Mesenchymal stem cell (in vitro differentiated cells and primary cell): ENCODE results near the gene C19orf67.

Source experiments
- DNase-seq: peaks from one replicate; pipeline ENCODE4 v3.0.0-alpha.2; 2013
- H2AFZ ChIP-seq: one replicate; pipeline ENCODE4 v1.6.1; 2013; ENCODE audit warnings: low read depth, mild to moderate bottlenecking, control low read depth, inconsistent platforms, low read length, moderate library complexity
- H2AK5ac ChIP-seq: 2 replicates; pipeline ENCODE4 v1.6.1; 2013; ENCODE audit warnings: low read length, moderate library complexity, mild to moderate bottlenecking, inconsistent platforms; ENCODE audit not compliant: severe bottlenecking
- H2BK120ac ChIP-seq: one replicate; pipeline ENCODE4 v1.6.1; 2013; ENCODE audit warnings: low read depth, mild to moderate bottlenecking, inconsistent platforms, low read length, moderate library complexity
- H2BK12ac ChIP-seq, 2 experiments: one replicate each; pipeline ENCODE4 v1.6.1; 2013; ENCODE audit warnings: inconsistent platforms in 2 of 2, low read length in 2 of 2, mild to moderate bottlenecking in 2 of 2, moderate library complexity in 2 of 2, control low read depth in 1 of 2
- H2BK15ac ChIP-seq: one replicate; pipeline ENCODE4 v1.6.1; 2013; ENCODE audit warnings: mild to moderate bottlenecking, low read depth, inconsistent platforms; ENCODE audit not compliant: poor library complexity, severe bottlenecking
- H2BK5ac ChIP-seq: 2 replicates; pipeline ENCODE4 v1.6.1; 2013; ENCODE audit warnings: low read depth, mild to moderate bottlenecking, low read length, control low read depth, inconsistent platforms; ENCODE audit not compliant: poor library complexity, severe bottlenecking
- H3K14ac ChIP-seq, 2 experiments: one replicate each; pipeline ENCODE4 v1.6.1; 2013; ENCODE audit warnings: inconsistent platforms in 2 of 2, low read length in 2 of 2, control low read depth in 1 of 2, mild to moderate bottlenecking in 1 of 2, moderate library complexity in 1 of 2
- H3K18ac ChIP-seq, 2 experiments: one replicate each; pipeline ENCODE4 v1.6.1; 2013; ENCODE audit warnings: inconsistent platforms in 2 of 2, low read length in 2 of 2, control low read depth in 1 of 2, low read depth in 1 of 2, mild to moderate bottlenecking in 1 of 2
- H3K23ac ChIP-seq, 2 experiments: one replicate each; pipeline ENCODE4 v1.6.1; 2013; ENCODE audit warnings: inconsistent platforms in 2 of 2, low read length in 2 of 2, mild to moderate bottlenecking in 2 of 2, moderate library complexity in 2 of 2, control low read depth in 1 of 2
- H3K27ac ChIP-seq: 2 replicates; pipeline ENCODE4 v1.5.1; 2013; ENCODE audit warnings: mild to moderate bottlenecking, moderate library complexity, low read length, control low read depth, inconsistent platforms; ENCODE audit not compliant: poor library complexity, severe bottlenecking
- H3K27me3 ChIP-seq, 2 experiments: 2 replicates each; pipeline versions ENCODE4 v1.6.1 to v1.7.0; 2013; ENCODE audit warnings: low read length in 2 of 2, mild to moderate bottlenecking in 2 of 2, moderate library complexity in 2 of 2, control low read depth in 1 of 2, inconsistent platforms in 1 of 2; ENCODE audit not compliant: control insufficient read depth in 1 of 2, insufficient read depth in 1 of 2
- H3K36me3 ChIP-seq, 2 experiments: 2 replicates each; pipeline versions ENCODE4 v1.6.1 to v1.7.0; 2013; ENCODE audit warnings: low read length in 2 of 2, control low read depth in 1 of 2, inconsistent platforms in 1 of 2, low read depth in 1 of 2, mild to moderate bottlenecking in 1 of 2; ENCODE audit not compliant: insufficient read depth in 2 of 2, control insufficient read depth in 1 of 2
- H3K4ac ChIP-seq, 2 experiments: one replicate each; pipeline ENCODE4 v1.6.1; 2013; ENCODE audit warnings: inconsistent platforms in 2 of 2, low read length in 2 of 2, mild to moderate bottlenecking in 2 of 2, moderate library complexity in 2 of 2, control low read depth in 1 of 2, low read depth in 1 of 2
- H3K4me1 ChIP-seq: 2 replicates; pipeline ENCODE4 v1.6.1; 2013; ENCODE audit warnings: low read depth, low read length, control low read depth; ENCODE audit not compliant: control insufficient read depth, insufficient read depth
- H3K4me2 ChIP-seq: 2 replicates; pipeline ENCODE4 v1.6.1; 2013; ENCODE audit warnings: low read length, mild to moderate bottlenecking, inconsistent platforms; ENCODE audit not compliant: poor library complexity, severe bottlenecking
- H3K4me3 ChIP-seq, 2 experiments: 2 replicates each; pipeline versions ENCODE4 v1.5.1 to v1.7.0; 2013; ENCODE audit warnings: low read length in 2 of 2, mild to moderate bottlenecking in 2 of 2, control low read depth in 1 of 2, low read depth in 1 of 2; ENCODE audit not compliant: insufficient read depth in 1 of 2
- H3K79me1 ChIP-seq: replicated peaks from 2 replicates; pipeline ENCODE4 v1.6.1; 2013; ENCODE audit warnings: mild to moderate bottlenecking, control low read depth, low read length, inconsistent platforms; ENCODE audit not compliant: poor library complexity, severe bottlenecking
- H3K9ac ChIP-seq: 2 replicates; pipeline ENCODE4 v1.7.0; 2013; ENCODE audit warnings: mild to moderate bottlenecking, low read length, moderate library complexity
- H3K9me3 ChIP-seq: 2 replicates; pipeline ENCODE4 v1.7.0; 2013; ENCODE audit warnings: mild to moderate bottlenecking, low read length; ENCODE audit not compliant: control insufficient read depth
- H4K8ac ChIP-seq: one replicate; pipeline ENCODE4 v1.6.1; 2013; ENCODE audit warnings: inconsistent platforms, mild to moderate bottlenecking, low read length, moderate library complexity
- H4K91ac ChIP-seq: one replicate; pipeline ENCODE4 v1.6.1; 2013; ENCODE audit warnings: mild to moderate bottlenecking, low read length, inconsistent platforms
- WGBS: methylation state at CpG from one replicate; pipeline ENCODE4 v1.1.7; 2013; ENCODE audit warnings: mixed read lengths; 5-methylcytosine and 5-hydroxymethylcytosine counted together

The C19orf67 gene

DNA sequence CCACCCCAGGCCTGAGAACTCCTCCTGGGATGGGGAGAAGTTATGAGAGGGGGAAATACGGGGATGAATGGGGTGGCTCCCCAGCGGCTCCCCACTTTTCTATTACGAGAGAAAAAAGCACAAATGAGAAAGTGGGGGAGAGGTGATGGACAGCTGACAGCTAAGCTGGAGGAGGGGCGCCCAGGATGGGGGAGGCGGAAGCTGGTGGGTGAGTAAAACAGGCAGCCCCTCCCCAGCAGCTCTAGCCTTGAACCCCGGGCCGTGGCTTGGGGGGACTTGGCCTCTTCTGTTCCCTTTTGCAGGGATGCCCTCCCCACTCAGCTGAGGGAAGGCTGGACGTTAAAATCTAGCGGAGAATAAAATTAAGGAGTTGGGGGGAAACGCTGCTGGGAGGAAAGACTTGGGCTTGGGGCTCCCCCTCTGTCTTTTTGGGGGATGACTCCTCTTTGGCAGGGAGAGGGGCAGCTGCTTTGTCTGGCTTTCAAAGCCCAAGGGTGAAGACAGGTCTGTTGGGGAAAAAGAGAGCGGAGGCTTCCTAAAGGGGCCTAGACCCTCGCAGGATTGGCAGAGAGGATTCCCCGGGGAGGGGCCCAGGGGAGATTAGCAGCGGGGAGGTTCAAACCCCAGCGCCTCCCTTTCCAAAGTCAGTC is 6.4 kb upstream of the C19orf67 start:
- Histone ChIP-seq H3K79me1 (peaks cover 8% of the 10 kb centered on the region), H2BK120ac (peak overlapping the region; percentile 19), H3K4me2 (peak overlapping the region; percentile 56), H3K4ac (peak overlapping the region in 1 of 2 experiments; percentile 76), H3K36me3 (peaks cover 23 to 37% of the 10 kb centered on the region in 2 experiments), H2BK5ac (no peak overlapping the region), H3K4me3 (peak overlapping the region; percentile 88 to 89), H3K14ac (no peak overlapping the region), H2BK15ac (no peak overlapping the region), H3K18ac (peak overlapping the region; percentile 43 to 48), H4K8ac (no peak overlapping the region), H4K91ac (peak overlapping the region; percentile 39), H3K27ac (no peak overlapping the region), H3K9me3 (peaks cover 8% of the 10 kb centered on the region), H3K4me1 (peaks cover 13% of the 10 kb centered on the region), H2AFZ (no peak overlapping the region), H3K27me3 (no peaks in the 10 kb centered on the region), H3K23ac (peak overlapping the region in 1 of 2 experiments; percentile 25), H2AK5ac (peak overlapping the region; percentile 69), H3K9ac (peak overlapping the region; percentile 90), H2BK12ac (peak overlapping the region in 1 of 2 experiments; percentile 77)
- 34% methylated on average over 15 of the region's 15 CpGs for WGBS
- DNase-seq: peak; percentile 21

DNA sequence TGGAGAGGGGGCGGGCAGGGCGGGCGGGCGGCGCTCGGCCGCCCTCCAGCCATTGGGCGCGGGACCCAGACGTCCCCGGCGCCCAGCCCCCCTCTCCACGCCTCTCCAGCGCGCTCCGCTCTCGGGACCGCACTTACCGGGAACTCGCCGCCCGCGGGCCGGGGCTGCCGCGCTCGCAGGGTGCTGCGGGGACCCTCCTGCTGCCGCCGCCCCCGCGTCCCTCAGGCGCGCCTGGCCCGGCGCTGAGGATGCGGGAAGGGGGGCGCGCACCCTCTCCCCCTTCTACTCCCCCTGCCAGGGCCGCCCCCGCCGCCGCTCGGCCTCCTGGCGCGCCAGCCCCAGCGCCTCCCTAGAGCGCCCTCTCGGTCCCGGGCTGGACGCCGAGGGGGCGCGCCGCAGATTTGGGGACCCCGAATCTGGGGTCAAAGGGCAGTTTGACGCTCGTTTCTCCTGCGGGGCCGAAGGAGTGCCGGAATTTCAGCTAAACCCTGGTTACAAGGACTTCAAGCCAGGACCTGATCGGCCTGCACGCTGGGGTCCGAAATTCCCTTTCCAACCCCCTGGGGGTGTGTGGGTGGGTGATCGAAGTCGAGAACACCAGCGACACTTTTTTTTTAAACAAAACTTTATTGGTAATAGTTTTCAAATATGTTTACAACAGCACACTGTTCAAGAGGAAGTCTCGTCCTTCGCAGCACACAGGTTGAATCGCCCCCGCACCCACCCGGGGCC is 5.7 kb upstream of the C19orf67 start:
- Histone ChIP-seq H3K4me3 (peak overlapping the region; percentile 88 to 89), H3K18ac (peak overlapping the region; percentile 80 to 91), H3K36me3 (peaks cover 16 to 32% of the 10 kb centered on the region in 2 experiments), H3K9ac (peak overlapping the region; percentile 90), H2BK12ac (peak overlapping the region; percentile 18 to 66), H3K27me3 (no peaks in the 10 kb centered on the region), H3K79me1 (peaks cover 8% of the 10 kb centered on the region), H3K23ac (peak overlapping the region in 1 of 2 experiments; percentile 96), H3K14ac (peak overlapping the region in 1 of 2 experiments; percentile 51), H3K9me3 (peaks cover 8% of the 10 kb centered on the region), H3K4ac (peak overlapping the region; percentile 12 to 87), H2BK5ac (no peak overlapping the region), H3K27ac (peak overlapping the region; percentile 13), H2BK15ac (peak overlapping the region; percentile 52), H4K8ac (peak overlapping the region; percentile 84), H2AFZ (no peak overlapping the region), H3K4me2 (peak overlapping the region; percentile 56), H4K91ac (peak overlapping the region; percentile 57), H2BK120ac (peak overlapping the region; percentile 71), H3K4me1 (peaks cover 13% of the 10 kb centered on the region), H2AK5ac (no peak overlapping the region)
- WGBS: under 1% methylated on average over 47 of the region's 72 CpGs
- DNase-seq: peak; percentile 77

DNA sequence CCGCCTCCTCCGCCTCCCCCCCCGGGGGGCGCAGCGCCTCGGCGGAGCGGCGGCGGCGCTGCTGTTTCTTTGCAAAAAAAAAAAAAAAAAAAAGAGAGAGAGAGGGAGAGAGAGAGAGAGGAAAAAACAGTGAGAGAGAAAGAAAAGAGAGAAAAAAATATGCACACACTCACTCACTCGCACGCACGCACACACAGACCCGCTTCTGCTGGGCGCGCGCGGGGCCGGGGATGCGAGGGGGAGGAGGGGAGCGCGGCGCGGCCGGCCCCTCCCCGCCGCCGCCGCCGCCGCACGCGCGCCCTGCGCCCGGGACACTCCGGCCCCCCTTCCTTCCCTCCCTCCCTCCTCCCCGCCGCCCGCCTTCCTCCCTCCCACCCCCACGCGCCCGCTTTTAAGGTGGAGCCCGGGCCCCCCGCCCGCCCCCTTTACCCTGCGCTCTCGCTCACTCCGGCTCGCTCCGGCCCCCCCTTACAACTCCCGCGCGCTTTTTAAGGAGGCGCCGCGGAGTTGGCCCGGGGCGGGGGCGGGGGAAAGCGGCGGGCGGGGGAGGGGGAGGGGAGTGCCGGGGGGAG is 5.0 kb upstream of the C19orf67 start, which contains the start of gene SAMD1:
Gene SAMD1, minus strand, starts transcription at position 243 of the 572 bp plus-strand sequence.
- Histone ChIP-seq H3K23ac (peak within 1 kb of the TSS in 1 of 2 experiments; percentile 96), H3K79me1 (peaks cover 8% of the 10 kb centered on the region), H2AFZ (no peak within 1 kb of the TSS), H3K4ac (peak within 1 kb of the TSS; percentile 12 to 87), H3K4me3 (peak within 1 kb of the TSS; percentile 88 to 89), H3K9ac (peak within 1 kb of the TSS; percentile 90), H3K27ac (peak within 1 kb of the TSS; percentile 58), H2BK15ac (peak within 1 kb of the TSS; percentile 52), H4K8ac (peak within 1 kb of the TSS; percentile 84), H2BK12ac (peak within 1 kb of the TSS; percentile 18 to 66), H2AK5ac (no peak within 1 kb of the TSS), H3K14ac (peak within 1 kb of the TSS in 1 of 2 experiments; percentile 68), H3K4me1 (peaks cover 13% of the 10 kb centered on the region), H4K91ac (peak within 1 kb of the TSS; percentile 57), H2BK5ac (no peak within 1 kb of the TSS), H3K9me3 (peaks cover 8% of the 10 kb centered on the region), H3K36me3 (peaks cover 16 to 28% of the 10 kb centered on the region in 2 experiments), H3K27me3 (no peaks in the 10 kb centered on the region), H3K4me2 (peak within 1 kb of the TSS; percentile 77), H3K18ac (peak within 1 kb of the TSS; percentile 80 to 91), H2BK120ac (peak within 1 kb of the TSS; percentile 71)
- DNase-seq: peak; percentile 91
- WGBS: no CpG with 5 or more reads among the region's 65 CpGs
